ENCODE results near the gene CDK8.

Gene CDK8

DNA sequence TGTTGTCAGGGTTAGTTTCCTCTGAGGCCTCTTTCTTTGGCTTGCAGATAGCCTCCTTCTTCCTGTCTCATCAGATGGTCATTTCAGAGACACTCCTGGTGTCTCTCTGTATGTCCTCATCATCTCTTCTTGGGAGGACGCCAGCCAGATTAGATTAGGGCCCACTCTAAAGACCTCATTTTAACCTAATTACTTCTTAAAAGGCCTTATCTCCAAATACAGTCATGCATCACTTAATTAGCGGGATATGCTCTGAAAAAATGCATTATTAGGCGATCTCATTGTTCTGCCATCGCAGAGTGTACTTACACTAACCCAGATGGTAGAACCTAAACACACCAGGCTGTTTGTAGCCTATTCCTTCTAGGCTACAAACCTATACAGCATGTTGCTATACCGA, 89.0 kb downstream of the CDK8 start:
- DNase-seq: peak; percentile 47
- no peak overlapping the region for H3K4me3 ChIP-seq (ENCODE audit: low read length)
- H4K8ac ChIP-seq (ENCODE audit: low read depth, low read length): no peak overlapping the region
- no peaks in the 10 kb centered on the region for H3K27me3 ChIP-seq (ENCODE audit: insufficient read depth, low read length, poor library complexity)
- no peaks in the 10 kb centered on the region for H3K79me2 ChIP-seq (ENCODE audit: control insufficient read depth, insufficient read depth, low read length)
- no peak overlapping the region for H3K27ac ChIP-seq (ENCODE audit: low read depth, low read length)
- no peaks in the 10 kb centered on the region for H3K4me1 ChIP-seq (ENCODE audit: control insufficient read depth, low read depth, low read length)
- H3K79me1 ChIP-seq (ENCODE audit: low read length): peaks cover 2% of the 10 kb centered on the region
- WGBS (ENCODE audit: extremely low coverage, insufficient coverage, low lambda C conversion rate): no CpG with 5 or more reads among the region's 5 CpGs
- no peak overlapping the region for H2BK5ac ChIP-seq (ENCODE audit: low read length)
- no peak overlapping the region for H3K4me2 ChIP-seq (ENCODE audit: low read length)
- no peak overlapping the region for H3K4ac ChIP-seq (ENCODE audit: low read depth, low read length)
- no peak overlapping the region for H3K9ac ChIP-seq (ENCODE audit: low read length)
- no peaks in the 10 kb centered on the region for H3K36me3 ChIP-seq (ENCODE audit: control insufficient read depth, insufficient read depth, low read length)
- no peak overlapping the region for H2BK15ac ChIP-seq (replicated peaks; ENCODE audit: low read depth)
- no peak overlapping the region for H3K18ac ChIP-seq (ENCODE audit: low read length)
- H3K23ac ChIP-seq (ENCODE audit: low read length): no peak overlapping the region
- no peak overlapping the region for H2BK120ac ChIP-seq (ENCODE audit: low read depth, low read length)
- no peak overlapping the region for H4K5ac ChIP-seq (ENCODE audit: low read length)
- H2AK5ac ChIP-seq (ENCODE audit: low read length): no peak overlapping the region
- no peak overlapping the region for H3K56ac ChIP-seq (ENCODE audit: low read length)

DNA sequence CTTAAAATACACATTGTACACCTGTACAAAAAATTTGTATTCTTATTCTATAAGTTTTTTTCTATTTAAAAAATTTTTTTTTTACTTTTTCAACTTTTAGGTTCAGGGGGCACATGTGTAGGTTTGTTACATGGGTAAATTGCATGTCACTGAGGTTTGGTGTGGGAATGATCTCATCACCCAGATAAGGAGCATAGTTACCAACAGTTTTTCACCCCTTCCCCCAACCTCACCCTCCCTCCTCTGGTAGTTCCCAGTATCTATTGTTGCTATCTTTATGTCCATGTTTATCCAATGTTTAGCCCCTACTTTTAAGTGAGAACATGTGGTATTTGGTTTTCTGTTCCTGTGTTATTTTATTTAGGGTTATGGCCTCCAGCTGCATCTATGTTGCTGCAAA, 89.9 kb downstream of the CDK8 start:
- no peaks in the 10 kb centered on the region for H3K4me1 ChIP-seq (ENCODE audit: control insufficient read depth, low read depth, low read length)
- peak; percentile 11 for DNase-seq

DNA sequence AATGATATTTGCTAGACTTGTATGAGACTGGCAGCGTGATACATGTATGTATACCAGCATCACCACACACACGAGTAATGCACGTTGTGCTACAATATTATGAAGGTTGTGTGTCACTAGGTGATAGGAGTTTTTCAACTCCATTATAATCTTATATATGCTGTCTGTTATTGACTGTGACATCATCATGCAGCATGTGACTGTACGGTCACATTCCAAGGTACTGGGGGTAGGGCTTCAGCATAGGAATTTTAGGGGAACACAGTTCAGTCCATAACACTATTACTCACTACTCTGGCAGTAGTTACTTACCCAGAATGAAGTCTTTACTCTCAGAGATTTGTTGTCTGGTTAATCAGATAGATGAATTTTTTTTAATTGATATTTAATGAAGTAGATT, 91.1 kb downstream of the CDK8 start:
- no peak overlapping the region for H2BK15ac ChIP-seq (replicated peaks; ENCODE audit: low read depth)
- DNase-seq: no peak
- H3K79me1 ChIP-seq (ENCODE audit: low read length): peaks cover 2% of the 10 kb centered on the region
- no peak overlapping the region for H3K4ac ChIP-seq (ENCODE audit: low read depth, low read length)
- no peak overlapping the region for H4K5ac ChIP-seq (ENCODE audit: low read length)
- no peaks in the 10 kb centered on the region for H3K79me2 ChIP-seq (ENCODE audit: control insufficient read depth, insufficient read depth, low read length)
- H2BK120ac ChIP-seq (ENCODE audit: low read depth, low read length): no peak overlapping the region
- H3K23ac ChIP-seq (ENCODE audit: low read length): no peak overlapping the region
- H2AK5ac ChIP-seq (ENCODE audit: low read length): no peak overlapping the region
- no CpG with 5 or more reads among the region's 4 CpGs for WGBS (ENCODE audit: extremely low coverage, insufficient coverage, low lambda C conversion rate)
- no peak overlapping the region for H3K18ac ChIP-seq (ENCODE audit: low read length)
- H3K4me2 ChIP-seq (ENCODE audit: low read length): no peak overlapping the region
- no peak overlapping the region for H3K27ac ChIP-seq (ENCODE audit: low read depth, low read length)
- no peaks in the 10 kb centered on the region for H3K27me3 ChIP-seq (ENCODE audit: insufficient read depth, low read length, poor library complexity)
- H3K4me3 ChIP-seq (ENCODE audit: low read length): no peak overlapping the region
- no peaks in the 10 kb centered on the region for H3K36me3 ChIP-seq (ENCODE audit: control insufficient read depth, insufficient read depth, low read length)
- no peak overlapping the region for H3K56ac ChIP-seq (ENCODE audit: low read length)
- H2BK5ac ChIP-seq (ENCODE audit: low read length): no peak overlapping the region
- H4K8ac ChIP-seq (ENCODE audit: low read depth, low read length): no peak overlapping the region
- H3K4me1 ChIP-seq (ENCODE audit: control insufficient read depth, low read depth, low read length): no peaks in the 10 kb centered on the region
- H3K9ac ChIP-seq (ENCODE audit: low read length): no peak overlapping the region

More for the DNA sequence above, 89.9 kb downstream of the CDK8 start:
- Histone ChIP-seq H3K4ac (ENCODE audit: low read depth, low read length) (no peak overlapping the region), H3K79me2 (ENCODE audit: control insufficient read depth, insufficient read depth, low read length) (no peaks in the 10 kb centered on the region), H4K8ac (ENCODE audit: low read depth, low read length) (no peak overlapping the region), H2BK5ac (ENCODE audit: low read length) (no peak overlapping the region), H3K4me2 (ENCODE audit: low read length) (no peak overlapping the region), H4K5ac (ENCODE audit: low read length) (no peak overlapping the region), H3K4me3 (ENCODE audit: low read length) (no peak overlapping the region), H2BK15ac (replicated peaks; ENCODE audit: low read depth) (no peak overlapping the region), H3K56ac (ENCODE audit: low read length) (no peak overlapping the region), H2BK120ac (ENCODE audit: low read depth, low read length) (no peak overlapping the region), H3K36me3 (ENCODE audit: control insufficient read depth, insufficient read depth, low read length) (no peaks in the 10 kb centered on the region), H3K9ac (ENCODE audit: low read length) (no peak overlapping the region), H3K79me1 (ENCODE audit: low read length) (peaks cover 2% of the 10 kb centered on the region), H3K18ac (ENCODE audit: low read length) (no peak overlapping the region), H3K27me3 (ENCODE audit: insufficient read depth, low read length, poor library complexity) (no peaks in the 10 kb centered on the region), H3K27ac (ENCODE audit: low read depth, low read length) (no peak overlapping the region), H2AK5ac (ENCODE audit: low read length) (no peak overlapping the region), H3K23ac (ENCODE audit: low read length) (no peak overlapping the region)

DNA sequence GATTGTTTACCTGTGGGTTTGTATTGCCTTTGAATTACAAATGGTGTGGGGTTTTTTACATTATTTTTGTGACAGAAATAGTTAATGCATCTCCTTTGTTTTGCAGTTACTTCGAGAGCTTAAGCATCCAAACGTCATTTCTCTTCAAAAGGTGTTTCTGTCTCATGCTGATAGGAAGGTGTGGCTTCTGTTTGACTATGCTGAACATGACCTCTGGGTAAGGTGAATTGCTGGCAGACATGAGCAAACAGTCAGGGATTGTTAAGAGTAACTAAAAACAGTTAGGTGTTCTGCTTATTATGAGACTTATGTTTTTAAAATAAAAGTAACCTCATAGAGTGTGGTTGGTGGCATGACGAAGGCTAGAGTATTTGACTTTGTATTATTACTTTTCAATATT, 95.0 kb downstream of the CDK8 start:
- H3K18ac ChIP-seq (ENCODE audit: low read length): no peak overlapping the region
- DNase-seq: no peak
- no peak overlapping the region for H3K56ac ChIP-seq (ENCODE audit: low read length)
- no peak overlapping the region for H2BK120ac ChIP-seq (ENCODE audit: low read depth, low read length)
- H4K8ac ChIP-seq (ENCODE audit: low read depth, low read length): no peak overlapping the region
- H2AK5ac ChIP-seq (ENCODE audit: low read length): no peak overlapping the region
- H3K27me3 ChIP-seq (ENCODE audit: insufficient read depth, low read length, poor library complexity): no peaks in the 10 kb centered on the region
- H3K4me2 ChIP-seq (ENCODE audit: low read length): no peak overlapping the region
- H3K9ac ChIP-seq (ENCODE audit: low read length): no peak overlapping the region
- H4K5ac ChIP-seq (ENCODE audit: low read length): no peak overlapping the region
- no peaks in the 10 kb centered on the region for H3K4me1 ChIP-seq (ENCODE audit: control insufficient read depth, low read depth, low read length)
- no peak overlapping the region for H2BK15ac ChIP-seq (replicated peaks; ENCODE audit: low read depth)
- no peak overlapping the region for H3K27ac ChIP-seq (ENCODE audit: low read depth, low read length)
- peaks cover 2% of the 10 kb centered on the region for H3K79me1 ChIP-seq (ENCODE audit: low read length)
- H3K23ac ChIP-seq (ENCODE audit: low read length): no peak overlapping the region
- no peak overlapping the region for H3K4ac ChIP-seq (ENCODE audit: low read depth, low read length)
- no peak overlapping the region for H2BK5ac ChIP-seq (ENCODE audit: low read length)
- no peak overlapping the region for H3K4me3 ChIP-seq (ENCODE audit: low read length)
- no peaks in the 10 kb centered on the region for H3K79me2 ChIP-seq (ENCODE audit: control insufficient read depth, insufficient read depth, low read length)
- H3K36me3 ChIP-seq (ENCODE audit: control insufficient read depth, insufficient read depth, low read length): no peaks in the 10 kb centered on the region
- WGBS (ENCODE audit: extremely low coverage, insufficient coverage, low lambda C conversion rate): no CpG with 5 or more reads among the region's 3 CpGs

DNA sequence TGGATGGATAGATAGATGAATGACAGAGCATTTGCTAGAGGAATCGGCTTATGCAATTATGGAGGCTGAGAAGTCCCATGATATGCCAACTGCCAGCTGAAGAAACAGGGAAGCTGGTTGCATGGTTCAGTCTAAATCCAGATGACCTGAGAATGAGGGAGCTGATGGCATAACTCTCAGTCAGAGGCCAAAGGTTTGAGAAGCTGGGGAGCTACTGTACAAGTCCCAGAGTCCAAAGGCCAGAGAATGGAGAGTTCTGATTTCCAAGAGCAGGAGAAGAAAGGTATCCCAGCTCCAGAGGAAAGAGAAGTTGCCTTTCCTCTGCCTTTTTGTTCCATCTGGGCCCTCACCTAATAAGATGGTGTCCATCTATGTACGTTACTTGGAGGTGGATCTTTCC, 108.3 kb downstream of the CDK8 start:
- Histone ChIP-seq H3K18ac (ENCODE audit: low read length) (no peak overlapping the region), H4K8ac (ENCODE audit: low read depth, low read length) (no peak overlapping the region), H2BK120ac (ENCODE audit: low read depth, low read length) (no peak overlapping the region), H3K4me2 (ENCODE audit: low read length) (no peak overlapping the region), H3K23ac (ENCODE audit: low read length) (no peak overlapping the region), H3K9ac (ENCODE audit: low read length) (no peak overlapping the region), H3K4ac (ENCODE audit: low read depth, low read length) (no peak overlapping the region), H4K5ac (ENCODE audit: low read length) (no peak overlapping the region), H3K56ac (ENCODE audit: low read length) (no peak overlapping the region), H2AK5ac (ENCODE audit: low read length) (no peak overlapping the region), H3K4me3 (ENCODE audit: low read length) (no peak overlapping the region), H3K79me2 (ENCODE audit: control insufficient read depth, insufficient read depth, low read length) (no peaks in the 10 kb centered on the region), H3K79me1 (ENCODE audit: low read length) (no peaks in the 10 kb centered on the region), H3K27me3 (ENCODE audit: insufficient read depth, low read length, poor library complexity) (no peaks in the 10 kb centered on the region), H2BK15ac (replicated peaks; ENCODE audit: low read depth) (no peak overlapping the region), H3K27ac (ENCODE audit: low read depth, low read length) (no peak overlapping the region), H2BK5ac (ENCODE audit: low read length) (no peak overlapping the region), H3K36me3 (ENCODE audit: control insufficient read depth, insufficient read depth, low read length) (no peaks in the 10 kb centered on the region), H3K4me1 (ENCODE audit: control insufficient read depth, low read depth, low read length) (no peaks in the 10 kb centered on the region)
- no CpG with 5 or more reads among the region's 2 CpGs for WGBS (ENCODE audit: extremely low coverage, insufficient coverage, low lambda C conversion rate)
- no peak for DNase-seq

DNA sequence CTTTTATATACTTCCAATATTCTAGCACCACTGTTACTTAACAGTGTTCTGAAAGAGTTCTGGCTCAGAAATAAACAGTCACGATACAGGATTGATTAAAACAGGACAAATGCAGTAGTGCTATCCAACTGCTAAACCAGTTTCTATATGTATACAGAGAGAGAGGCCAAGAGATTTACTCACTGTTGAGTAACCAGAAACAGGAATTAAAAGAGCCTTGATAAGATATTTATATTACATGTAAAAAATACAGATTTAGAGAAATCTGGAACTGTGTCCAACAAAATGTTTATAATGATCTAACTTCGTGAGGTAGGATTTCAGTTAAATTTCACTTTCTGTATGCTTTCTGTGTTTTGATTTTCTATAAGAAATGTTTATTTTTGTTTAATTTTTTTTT, 116.6 kb downstream of the CDK8 start:
- WGBS (ENCODE audit: extremely low coverage, insufficient coverage, low lambda C conversion rate): no CpG with 5 or more reads among the region's 2 CpGs
- no peaks in the 10 kb centered on the region for H3K4me1 ChIP-seq (ENCODE audit: control insufficient read depth, low read depth, low read length)
- no peak overlapping the region for H3K4me2 ChIP-seq (ENCODE audit: low read length)
- no peaks in the 10 kb centered on the region for H3K79me2 ChIP-seq (ENCODE audit: control insufficient read depth, insufficient read depth, low read length)
- H3K79me1 ChIP-seq (ENCODE audit: low read length): no peaks in the 10 kb centered on the region
- no peak overlapping the region for H2BK15ac ChIP-seq (replicated peaks; ENCODE audit: low read depth)
- H3K56ac ChIP-seq (ENCODE audit: low read length): no peak overlapping the region
- H3K4me3 ChIP-seq (ENCODE audit: low read length): no peak overlapping the region
- no peak overlapping the region for H4K5ac ChIP-seq (ENCODE audit: low read length)
- DNase-seq: no peak
- H3K4ac ChIP-seq (ENCODE audit: low read depth, low read length): no peak overlapping the region
- H3K27ac ChIP-seq (ENCODE audit: low read depth, low read length): no peak overlapping the region
- H3K18ac ChIP-seq (ENCODE audit: low read length): no peak overlapping the region
- H2AK5ac ChIP-seq (ENCODE audit: low read length): no peak overlapping the region
- H3K9ac ChIP-seq (ENCODE audit: low read length): no peak overlapping the region
- H3K23ac ChIP-seq (ENCODE audit: low read length): no peak overlapping the region
- H2BK5ac ChIP-seq (ENCODE audit: low read length): no peak overlapping the region
- no peak overlapping the region for H4K8ac ChIP-seq (ENCODE audit: low read depth, low read length)
- no peaks in the 10 kb centered on the region for H3K36me3 ChIP-seq (ENCODE audit: control insufficient read depth, insufficient read depth, low read length)
- no peak overlapping the region for H2BK120ac ChIP-seq (ENCODE audit: low read depth, low read length)
- no peaks in the 10 kb centered on the region for H3K27me3 ChIP-seq (ENCODE audit: insufficient read depth, low read length, poor library complexity)
